SK-N-SH treated with all-trans-retinoic acid at 6 μM for 48 hours (cell line): ENCODE measurements around the gene SLX4IP.
A peak's percentile ranks its signal among the peaks of the same experiment; 100 is the strongest.

Experiments
- ATAC-seq: fragments of 200-7000 bp; cut with Tn5 transposase; 3 replicates; pipeline ENCODE4 v1.9.1; 2020; ENCODE audit warnings: mild to moderate bottlenecking, moderate library complexity
- CREB5 ChIP-seq: fragments of 250-450 bp; sonication (Bioruptor Pico); IDR thresholded peaks from 2 replicates; pipeline ENCODE4 v1.5.1; 2020; ENCODE audit warnings: low read depth, mild to moderate bottlenecking, moderate library complexity
- CSDC2 ChIP-seq: fragments of 250-450 bp; sonication (Bioruptor Pico); IDR thresholded peaks from 2 replicates; pipeline ENCODE4 v1.5.0; 2020; ENCODE audit warnings: mild to moderate bottlenecking, moderate library complexity
- CSRNP3 ChIP-seq: fragments of 250-450 bp; sonication (Bioruptor Pico); IDR thresholded peaks from 2 replicates; pipeline ENCODE4 v1.5.1; 2021; ENCODE audit warnings: mild to moderate bottlenecking, moderate library complexity
- GLIS3 ChIP-seq: fragments of 250-450 bp; sonication (Bioruptor Pico); IDR thresholded peaks from 2 replicates; pipeline ENCODE4 v1.5.0; 2020; ENCODE audit warnings: mild to moderate bottlenecking, moderate library complexity
- ISL1 ChIP-seq: fragments of 250-450 bp; sonication (Bioruptor Pico); IDR thresholded peaks from 2 replicates; pipeline ENCODE4 v2.1.2; 2022; ENCODE audit warnings: mild to moderate bottlenecking, moderate library complexity
- OSR1 ChIP-seq: fragments of 250-450 bp; sonication (Bioruptor Pico); IDR thresholded peaks from 2 replicates; pipeline ENCODE4 v1.8.0; 2022; ENCODE audit warnings: moderate library complexity, mild to moderate bottlenecking, inconsistent platforms
- PATZ1 ChIP-seq: fragments of 250-450 bp; sonication (Bioruptor Pico); IDR thresholded peaks from 2 replicates; pipeline ENCODE4 v1.8.0; 2020; ENCODE audit warnings: mild to moderate bottlenecking, moderate library complexity, borderline replicate concordance
- POU6F1 ChIP-seq: fragments of 250-450 bp; sonication (Bioruptor Pico); IDR thresholded peaks from 2 replicates; pipeline ENCODE4 v1.8.0; 2021; ENCODE audit warnings: low read depth, mild to moderate bottlenecking, moderate library complexity, borderline replicate concordance
- PPARA ChIP-seq: fragments of 250-450 bp; sonication (Bioruptor Pico); IDR thresholded peaks from 2 replicates; pipeline ENCODE4 v1.5.0; 2020; ENCODE audit warnings: mild to moderate bottlenecking, borderline replicate concordance
- RARB ChIP-seq: fragments of 250-450 bp; sonication (Bioruptor Pico); IDR thresholded peaks from 2 replicates; pipeline ENCODE4 v1.8.0; 2021; ENCODE audit warnings: mild to moderate bottlenecking, moderate library complexity
- SNAI2 ChIP-seq: fragments of 250-450 bp; sonication (Bioruptor Pico); IDR thresholded peaks from 2 replicates; pipeline ENCODE4 v1.5.0; 2020; ENCODE audit warnings: mild to moderate bottlenecking, moderate library complexity
- TCF4 ChIP-seq: fragments of 250-450 bp; sonication (Bioruptor Pico); IDR thresholded peaks from 2 replicates; pipeline ENCODE4 v1.8.0; 2021; ENCODE audit warnings: mild to moderate bottlenecking, moderate library complexity, borderline replicate concordance
- TOX ChIP-seq: fragments of 250-450 bp; sonication (Bioruptor Pico); IDR thresholded peaks from 2 replicates; pipeline ENCODE4 v1.8.0; 2021; ENCODE audit warnings: mild to moderate bottlenecking, moderate library complexity, borderline replicate concordance
- TSHZ2 ChIP-seq: fragments of 250-450 bp; sonication (Bioruptor Pico); IDR thresholded peaks from 2 replicates; pipeline ENCODE4 v1.5.0; 2020; ENCODE audit warnings: mild to moderate bottlenecking, moderate library complexity
- ZC3H10 ChIP-seq: fragments of 250-450 bp; sonication (Bioruptor Pico); IDR thresholded peaks from 2 replicates; pipeline ENCODE4 v1.5.1; 2021; ENCODE audit warnings: mild to moderate bottlenecking, moderate library complexity
- ZFP3 ChIP-seq: fragments of 250-450 bp; sonication (Bioruptor Pico); IDR thresholded peaks from 2 replicates; pipeline ENCODE4 v1.5.0; 2020; ENCODE audit warnings: mild to moderate bottlenecking, moderate library complexity
- ZFP30 ChIP-seq: fragments of 450-650 bp; formaldehyde crosslinking; IDR thresholded peaks from 2 replicates; pipeline ENCODE4 v1.5.0; 2022; ENCODE audit warnings: mild to moderate bottlenecking, moderate library complexity
- ZNF565 ChIP-seq: fragments of 450-650 bp; formaldehyde crosslinking; conservative IDR thresholded peaks from 2 replicates; pipeline ENCODE4 v1.5.0; 2020; ENCODE audit warnings: low read depth, mild to moderate bottlenecking, moderate library complexity
- ZNF70 ChIP-seq: fragments of 450-650 bp; formaldehyde crosslinking; IDR thresholded peaks from 2 replicates; pipeline ENCODE4 v1.5.0; 2020; ENCODE audit warnings: mild to moderate bottlenecking, moderate library complexity
- ZNF8 ChIP-seq: fragments of 450-650 bp; formaldehyde crosslinking; IDR thresholded peaks from 2 replicates; pipeline ENCODE4 v1.5.0; 2020; ENCODE audit warnings: mild to moderate bottlenecking, moderate library complexity

The SLX4IP gene

GRCh38 chr20:10603378-10603777 lies 168.3 kb downstream of the SLX4IP start (continued):
- TF ChIP-seq SNAI2 (CRISPR knock-in tag) (no peak), TSHZ2 (no peak), TOX (CRISPR knock-in tag) (no peak)
- TF ChIP-seq, all 23 proteins: peak for 0

- ATAC-seq = peak; percentile 92
- TF ChIP-seq ISL1 = 0 out of 2 replicates have a peak, but pooled peaks have one; percentile 41
- no peak for TF ChIP-seq ZFP3 (CRISPR knock-in tag)
- TF ChIP-seq CSDC2 (CRISPR knock-in tag) = peak; percentile 50; the same call in 1 of the 2 replicates
Measured at GRCh38 chr20:10603971-10604864, 169.1 kb downstream of the SLX4IP start.

GRCh38 chr20:10604865-10605440 lies 169.8 kb downstream of the SLX4IP start:
- TF ChIP-seq RARB (CRISPR knock-in tag) (no peak), TCF4 (no peak), PPARA (CRISPR knock-in tag) (no peak), TOX (CRISPR knock-in tag) (no peak), ZFP3 (CRISPR knock-in tag) (no peak), SNAI2 (CRISPR knock-in tag) (no peak)
- no peak for ATAC-seq

- no peak for TF ChIP-seq TOX (CRISPR knock-in tag)
- no peak for TF ChIP-seq CSRNP3 (CRISPR knock-in tag)
- TF ChIP-seq RARB (CRISPR knock-in tag) = no peak
- no peak for TF ChIP-seq SNAI2 (CRISPR knock-in tag)
- TF ChIP-seq ZC3H10 = no peak
- TF ChIP-seq GLIS3 (CRISPR knock-in tag) = no peak
- no peak for TF ChIP-seq ISL1
- TF ChIP-seq PATZ1 = no peak
- TF ChIP-seq POU6F1 (CRISPR knock-in tag) = no peak
- TF ChIP-seq TCF4 = no peak
- TF ChIP-seq TSHZ2 = no peak
- no peak for TF ChIP-seq ZFP3 (CRISPR knock-in tag)
- TF ChIP-seq CSDC2 (CRISPR knock-in tag) = no peak
- no peak for TF ChIP-seq OSR1 (CRISPR knock-in tag)
- TF ChIP-seq CREB5 = no peak
- TF ChIP-seq ZNF8 (CRISPR knock-in tag) = no peak
- TF ChIP-seq ZNF70 = no peak
- TF ChIP-seq ZNF565 (CRISPR knock-in tag) = no peak
- no peak for TF ChIP-seq ZFP30 (CRISPR knock-in tag)
- TF ChIP-seq, all 23 proteins: peak for 0
Measured at GRCh38 chr20:10605547-10606195, 170.6 kb downstream of the SLX4IP start.

More at GRCh38 chr20:10605547-10606195, 170.6 kb downstream of the SLX4IP start:
- ATAC-seq = no peak
